Kidney (tissue), 14 donors: Measurements from ENCODE around the gene GPR107. TPM values are rescaled to one million over a fixed set of nuclear protein-coding genes. Genes with fewer than 3 reads are reported as not detected.

Source experiments
- DNase-seq, 5 donors: peaks; one replicate each; pipeline ENCODE4 v3.0.0-alpha.2; 2013 to 2020
- FAIRE-seq: peaks from 2 replicates; lab custom pipeline; 2012; peaks lifted over from hg19 to GRCh38; lab: Jason Lieb, UNC
- H3K27ac ChIP-seq, 2 donors: one replicate each; pipeline ENCODE4 v1.7.0; 2013; ENCODE audit warnings: low read depth in 2 of 2, low read length in 2 of 2, inconsistent platforms in 1 of 2
- H3K27me3 ChIP-seq: one replicate; pipeline ENCODE4 v1.7.1; 2013; ENCODE audit warnings: low read length, inconsistent platforms; ENCODE audit not compliant: control insufficient read depth, insufficient read depth
- H3K36me3 ChIP-seq, 3 donors: one replicate each; pipeline versions ENCODE4 v1.7.0 to v1.7.1; 2013; ENCODE audit warnings: low read length in 3 of 3, control low read depth in 1 of 3, inconsistent platforms in 1 of 3; ENCODE audit not compliant: insufficient read depth in 3 of 3, control insufficient read depth in 2 of 3
- H3K4me1 ChIP-seq, 3 donors: one replicate each; pipeline versions ENCODE4 v1.7.0 to v1.7.1; 2013; ENCODE audit warnings: low read length in 3 of 3, inconsistent platforms in 1 of 3, low read depth in 1 of 3; ENCODE audit not compliant: control insufficient read depth in 2 of 3, insufficient read depth in 2 of 3
- H3K4me3 ChIP-seq, 3 donors: one replicate each; pipeline versions ENCODE4 v1.7.0 to v1.8.1; 2013; ENCODE audit warnings: low read length in 3 of 3, control low read depth in 1 of 3, inconsistent platforms in 1 of 3
- H3K9ac ChIP-seq, 3 donors: one replicate each; pipeline versions ENCODE4 v1.7.0 to v1.7.1; 2013; ENCODE audit warnings: low read length in 3 of 3, control low read depth in 1 of 3, inconsistent platforms in 1 of 3
- H3K9me3 ChIP-seq, 3 donors: one replicate each; pipeline versions ENCODE4 v1.7.0 to v1.7.1; 2013; ENCODE audit warnings: low read length in 3 of 3, control low read depth in 1 of 3, inconsistent platforms in 1 of 3; ENCODE audit not compliant: control insufficient read depth in 2 of 3, insufficient read depth in 1 of 3
- intact Hi-C: fragments of 100-400 bp; cut with DNase I; formaldehyde crosslinking; loops from one replicate; pipeline ENCODE4 v1.11.1; 2022
- polyA plus RNA-seq: library from polyadenylated mRNA; stranded (reverse); fragments of 350-450 nt; fragmentation: Illumina TruSeq; extraction: RNeasy Lipid Tissue Mini Kit (QIAGEN cat#74804); gene quantifications from one replicate; pipeline ENCODE4 v1.2.3, GENCODE V29; 2014; ENCODE audit warnings: low read depth, low replicate concordance; ENCODE audit not compliant: insufficient read depth
- total RNA-seq: library from RNA; stranded (reverse); fragmentation: NEBNext Ultra II Directional; extraction: Animal tissue kit (Norgen Biotek cat#: 25700); gene quantifications from one replicate; pipeline ENCODE4 v1.2.1, GENCODE V29; 2021
- TF ChIP-seq, protein P1 (sequence below): IDR thresholded peaks from 3 replicates; pipeline ENCODE4 v1.5.1; 2012; ENCODE audit warnings: mild to moderate bottlenecking, moderate library complexity, borderline replicate concordance; ENCODE audit not compliant: insufficient read depth; ENCODE audit errors: extremely low read depth
- donor health status: control.
- donor health status: control.
- donor health status: control.
- donor health status: control.
- donor health status: control.
- donor health status: DM: yes; HTN: yes; CAD: no.
- donor health status: Normal renal cell carcinoma (clear cell type).

Gene GPR107
- total and polyA plus RNA-seq, 2 donors from 2014 or later, result 18.0 to 45.6 TPM

DNA sequence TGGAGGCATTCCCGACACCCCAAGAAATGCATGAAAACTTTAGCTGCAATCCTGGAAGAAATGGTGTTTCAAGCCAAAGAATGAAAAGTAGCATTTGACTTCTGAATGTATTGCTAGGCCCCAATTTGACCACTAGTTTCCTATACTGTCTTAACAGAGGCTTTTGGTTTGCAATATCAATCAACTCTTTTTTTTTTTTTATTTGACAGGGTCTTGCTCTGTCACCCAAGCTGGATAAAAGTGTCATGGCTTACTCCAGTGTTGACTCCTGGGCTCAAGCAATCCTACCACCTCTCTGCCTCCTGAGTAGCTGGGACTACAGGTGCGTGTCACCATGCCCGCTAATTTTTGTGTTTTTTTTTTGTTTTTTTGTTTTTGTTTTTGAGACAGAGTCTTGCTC lies 3.2 kb upstream of the GPR107 start:
- H3K4me3 ChIP-seq, result no peak overlapping the region
- intact Hi-C loops, result no loop called here
- no peaks in the 10 kb centered on the region for H3K27me3 ChIP-seq
- TF ChIP-seq, protein P1, sequence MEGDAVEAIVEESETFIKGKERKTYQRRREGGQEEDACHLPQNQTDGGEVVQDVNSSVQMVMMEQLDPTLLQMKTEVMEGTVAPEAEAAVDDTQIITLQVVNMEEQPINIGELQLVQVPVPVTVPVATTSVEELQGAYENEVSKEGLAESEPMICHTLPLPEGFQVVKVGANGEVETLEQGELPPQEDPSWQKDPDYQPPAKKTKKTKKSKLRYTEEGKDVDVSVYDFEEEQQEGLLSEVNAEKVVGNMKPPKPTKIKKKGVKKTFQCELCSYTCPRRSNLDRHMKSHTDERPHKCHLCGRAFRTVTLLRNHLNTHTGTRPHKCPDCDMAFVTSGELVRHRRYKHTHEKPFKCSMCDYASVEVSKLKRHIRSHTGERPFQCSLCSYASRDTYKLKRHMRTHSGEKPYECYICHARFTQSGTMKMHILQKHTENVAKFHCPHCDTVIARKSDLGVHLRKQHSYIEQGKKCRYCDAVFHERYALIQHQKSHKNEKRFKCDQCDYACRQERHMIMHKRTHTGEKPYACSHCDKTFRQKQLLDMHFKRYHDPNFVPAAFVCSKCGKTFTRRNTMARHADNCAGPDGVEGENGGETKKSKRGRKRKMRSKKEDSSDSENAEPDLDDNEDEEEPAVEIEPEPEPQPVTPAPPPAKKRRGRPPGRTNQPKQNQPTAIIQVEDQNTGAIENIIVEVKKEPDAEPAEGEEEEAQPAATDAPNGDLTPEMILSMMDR, result no peak
- H3K27ac ChIP-seq, result no peak overlapping the region
- H3K36me3 ChIP-seq, result no peaks in the 10 kb centered on the region
- peaks cover 0 to 15% (median 6%) of the 10 kb centered on the region in 3 donors for H3K4me1 ChIP-seq
- no peak overlapping the region for H3K9ac ChIP-seq
- FAIRE-seq, result no peak
- H3K9me3 ChIP-seq, result no peaks in the 10 kb centered on the region
- no peak for DNase-seq

GRCh38 chr9:130051855-130052254 lies 1.9 kb upstream of the GPR107 start:
- Histone ChIP-seq H3K27ac (peak overlapping the region in 1 of 2 donors; percentile 43), H3K4me3 (no peak overlapping the region), H3K27me3 (no peaks in the 10 kb centered on the region), H3K9me3 (no peaks in the 10 kb centered on the region), H3K4me1 (peaks cover 0 to 15% (median 6%) of the 10 kb centered on the region in 3 donors), H3K36me3 (no peaks in the 10 kb centered on the region), H3K9ac (no peak overlapping the region)
- no peak for DNase-seq
- TF ChIP-seq, protein P1, result no peak
- intact Hi-C loops, result no loop called here
- FAIRE-seq, result no peak

- peak overlapping the region; percentile 77 to 94 (median 80) for H3K9ac ChIP-seq
- peak overlapping the region; percentile 89 to 90 for H3K27ac ChIP-seq
- DNase-seq (no peak), FAIRE-seq (no peak)
- H3K4me3 ChIP-seq, result peak overlapping the region; percentile 91 to 98 (median 93)
- H3K27me3 ChIP-seq, result no peaks in the 10 kb centered on the region
- intact Hi-C loops, result no loop called here
- TF ChIP-seq, protein P1, result no peak
- peaks cover 0 to 15% (median 6%) of the 10 kb centered on the region in 3 donors for H3K4me1 ChIP-seq
- no peaks in the 10 kb centered on the region for H3K9me3 ChIP-seq
- no peaks in the 10 kb centered on the region for H3K36me3 ChIP-seq
These were observed 600 bp upstream of the GPR107 start for GRCh38 chr9:130053109-130053503.

DNA sequence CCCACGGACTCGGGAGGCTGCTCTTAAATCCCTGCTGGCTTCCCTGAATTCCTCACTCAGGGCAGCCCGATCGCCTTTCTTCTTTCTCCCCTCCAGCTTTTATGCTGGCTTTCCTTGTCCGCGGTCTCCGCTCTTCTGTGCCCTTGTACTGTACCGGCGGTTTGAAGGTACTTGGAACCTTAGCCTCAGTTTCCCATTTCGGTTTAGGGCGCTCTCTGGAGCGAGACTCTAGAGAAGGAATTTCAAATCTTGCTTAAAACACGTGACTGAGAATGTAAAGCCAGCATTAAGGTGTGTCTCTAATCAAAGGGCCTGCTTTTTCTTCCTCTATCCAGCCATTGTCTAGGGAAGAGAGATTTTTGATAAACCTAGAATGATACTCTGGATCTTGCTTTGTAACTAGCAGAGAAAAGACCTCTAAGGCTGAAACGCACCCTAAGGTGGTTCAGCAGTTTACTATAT lies 650 bp downstream of the GPR107 start:
- no peak for FAIRE-seq
- no peaks in the 10 kb centered on the region for H3K9me3 ChIP-seq
- DNase-seq, result no peak
- peak overlapping the region; percentile 89 to 90 for H3K27ac ChIP-seq
- peak overlapping the region; percentile 77 to 94 (median 80) for H3K9ac ChIP-seq
- intact Hi-C loops, result no loop called here
- H3K4me1 ChIP-seq, result peaks cover 0 to 15% (median 6%) of the 10 kb centered on the region in 3 donors
- TF ChIP-seq, protein P1, result no peak
- H3K4me3 ChIP-seq, result peak overlapping the region; percentile 91 to 98 (median 93)
- H3K36me3 ChIP-seq, result no peaks in the 10 kb centered on the region
- H3K27me3 ChIP-seq, result no peaks in the 10 kb centered on the region
